Measurements from ENCODE around the gene RAB44. TPM values are rescaled to one million over a fixed set of nuclear protein-coding genes. Genes with fewer than 3 reads are reported as not detected.

Gene RAB44
- polyA plus RNA-seq, 2 of the 4 experiments (the other 2 are of a cell fraction) = 0.04 to 0.09 TPM

DNA sequence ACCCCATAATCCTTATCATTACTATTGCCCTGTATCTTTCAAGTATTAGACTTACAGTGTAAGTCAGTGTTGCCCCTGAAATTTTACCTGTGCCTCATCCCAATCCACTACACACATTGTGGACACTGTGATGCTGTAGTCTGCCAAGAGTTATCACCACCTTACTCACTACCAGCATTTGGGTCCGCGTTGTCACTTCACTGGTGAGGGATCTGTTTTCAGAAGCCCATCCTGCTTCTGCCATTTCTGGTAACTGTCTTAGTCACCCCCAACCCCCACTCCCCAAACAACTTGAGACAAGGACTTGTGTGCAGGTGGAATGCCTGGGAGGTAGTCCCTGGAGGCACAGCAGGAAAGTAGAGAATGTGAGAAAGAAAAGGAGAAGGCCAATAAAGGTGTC, 6.0 kb upstream of the RAB44 start:
- H3K4me3 ChIP-seq = no peak overlapping the region
- ATAC-seq (no peak; a peak in 1 of 6 replicates), DNase-seq (ENCODE audit: low read depth in 1 of 2, low spot score in 1 of 2) (no peak), FAIRE-seq (no peak)
- POLR2A ChIA-PET = no interaction called here
- no peak overlapping the region for H3K27ac ChIP-seq
- H3K9me3 ChIP-seq = no peaks in the 10 kb centered on the region
- TF ChIP-seq CHD2 (IDR thresholded peaks at IDR 0.05; ENCODE audit: low read length, partially characterized antibody) = no peak
- no peak for TF ChIP-seq KDM5A (IDR thresholded peaks at IDR 0.05)
- no peak for TF ChIP-seq TFCP2L1 (CRISPR knock-in tag; IDR thresholded peaks at IDR 0.05)
- TF ChIP-seq ZSCAN20 (CRISPR knock-in tag; IDR thresholded peaks at IDR 0.05) = no peak
- no peak overlapping the region for H3K4me2 ChIP-seq
- no peaks in the 10 kb centered on the region for H3K4me1 ChIP-seq
- 100% methylated on average over 2 of the region's 2 CpGs for WGBS (ENCODE audit: missing lambda C conversion rate)
- CTCF ChIA-PET = interaction anchor here (1.1 to 2.5 kb wide), 3 partner anchors 9 to 440 kb away, joined by 3 to 14 read pairs (median 4); no protein-coding TSS in a partner anchor

DNA sequence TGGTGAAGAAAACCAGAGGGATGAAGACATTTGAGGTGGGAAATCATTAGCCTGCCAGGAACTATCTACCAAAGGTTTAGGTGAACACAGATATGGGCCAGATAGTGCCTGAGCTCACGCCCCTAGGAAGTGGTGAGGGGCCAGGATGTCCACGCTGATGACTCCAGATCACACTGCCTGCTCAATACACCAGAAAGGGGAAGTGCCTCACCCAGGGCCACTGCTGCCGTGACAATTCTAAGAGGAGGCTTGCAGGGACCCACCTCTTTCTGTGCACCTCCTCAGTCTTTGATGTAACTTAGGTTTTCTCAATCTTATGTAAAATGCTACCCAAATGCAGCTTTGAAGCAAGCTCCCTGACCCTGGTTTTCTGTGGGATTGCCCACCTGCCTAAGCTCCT, 5.4 kb upstream of the RAB44 start:
- CTCF ChIA-PET = interaction anchor here (0.8 to 1.3 kb wide), 3 partner anchors 11 to 441 kb away, joined by 3 to 5 read pairs (median 3); no protein-coding TSS in a partner anchor
- Histone ChIP-seq H3K27ac (no peak overlapping the region), H3K4me1 (no peaks in the 10 kb centered on the region), H3K4me3 (no peak overlapping the region), H3K9me3 (no peaks in the 10 kb centered on the region), H3K4me2 (no peak overlapping the region)
- DNase-seq (ENCODE audit: low read depth in 1 of 2, low spot score in 1 of 2) = no peak
- no peak for FAIRE-seq
- 84% methylated on average over 3 of the region's 3 CpGs for WGBS (ENCODE audit: missing lambda C conversion rate)
- TF ChIP-seq, protein P1, sequence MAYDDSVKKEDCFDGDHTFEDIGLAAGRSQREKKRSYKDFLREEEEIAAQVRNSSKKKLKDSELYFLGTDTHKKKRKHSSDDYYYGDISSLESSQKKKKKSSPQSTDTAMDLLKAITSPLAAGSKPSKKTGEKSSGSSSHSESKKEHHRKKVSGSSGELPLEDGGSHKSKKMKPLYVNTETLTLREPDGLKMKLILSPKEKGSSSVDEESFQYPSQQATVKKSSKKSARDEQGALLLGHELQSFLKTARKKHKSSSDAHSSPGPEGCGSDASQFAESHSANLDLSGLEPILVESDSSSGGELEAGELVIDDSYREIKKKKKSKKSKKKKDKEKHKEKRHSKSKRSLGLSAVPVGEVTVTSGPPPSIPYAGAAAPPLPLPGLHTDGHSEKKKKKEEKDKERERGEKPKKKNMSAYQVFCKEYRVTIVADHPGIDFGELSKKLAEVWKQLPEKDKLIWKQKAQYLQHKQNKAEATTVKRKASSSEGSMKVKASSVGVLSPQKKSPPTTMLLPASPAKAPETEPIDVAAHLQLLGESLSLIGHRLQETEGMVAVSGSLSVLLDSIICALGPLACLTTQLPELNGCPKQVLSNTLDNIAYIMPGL (CRISPR knock-in tag; IDR thresholded peaks at IDR 0.05; ENCODE audit: borderline replicate concordance) = no peak
- no peak for TF ChIP-seq CHD4 (IDR thresholded peaks at IDR 0.05; ENCODE audit: borderline replicate concordance)
- TF ChIP-seq RAD21 (conservative IDR thresholded peaks at IDR 0.05 in 1 of 2, IDR thresholded peaks at IDR 0.05 in 1 of 2) = no peak
- TF ChIP-seq POLR2AphosphoS2 (conservative IDR thresholded peaks at IDR 0.05; ENCODE audit: low read length) = no peak
- TF ChIP-seq NR3C1 (IDR thresholded peaks at IDR 0.05) = no peak
- TF ChIP-seq RNF2 (IDR thresholded peaks at IDR 0.05; ENCODE audit: borderline replicate concordance, low read depth) = no peak
- ATAC-seq = no peak
- POLR2A ChIA-PET = no interaction called here

DNA sequence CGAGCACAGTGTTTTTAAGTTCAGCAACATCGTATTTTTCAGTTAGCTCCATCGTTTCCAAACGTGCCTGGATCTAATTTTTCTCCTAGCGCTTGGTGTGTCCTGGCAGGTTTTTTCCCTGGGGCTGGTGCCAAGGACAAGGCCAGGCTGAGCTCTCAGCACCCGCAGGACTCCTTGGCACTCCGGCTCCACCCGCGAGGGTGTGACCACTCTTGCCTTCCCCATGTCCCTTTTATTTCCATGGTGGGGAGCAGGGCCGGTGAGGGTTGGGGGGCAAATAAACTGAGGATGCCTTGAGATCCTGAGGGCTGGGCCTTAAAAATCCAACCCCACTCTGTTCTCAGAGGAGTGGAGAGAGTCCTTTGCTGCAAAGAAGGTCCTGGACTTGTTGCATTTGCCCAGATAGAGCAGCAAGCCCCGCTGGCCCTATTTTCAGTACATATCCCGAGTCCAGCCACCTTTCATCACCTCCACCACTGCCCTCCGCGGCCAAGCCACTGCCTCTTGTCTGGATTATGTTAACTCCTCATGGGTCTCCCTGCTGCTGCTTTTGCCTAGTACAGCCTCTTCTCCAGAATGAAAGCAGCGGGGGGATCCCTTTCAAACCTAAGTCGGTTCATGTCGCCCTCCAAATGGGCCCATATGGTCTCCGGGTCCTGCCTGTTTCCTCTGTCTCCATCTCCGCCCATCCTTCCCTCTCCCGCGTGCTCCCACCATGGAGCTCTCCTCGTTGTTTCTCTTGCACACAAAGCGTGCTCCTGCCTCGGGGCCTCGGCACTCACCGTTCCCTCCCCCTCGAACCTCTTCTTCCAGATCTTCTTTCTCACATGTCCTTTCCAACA, 4.5 kb upstream of the RAB44 start:
- Histone ChIP-seq H3K27ac (no peak overlapping the region), H3K4me2 (no peak overlapping the region), H3K9me3 (no peaks in the 10 kb centered on the region), H3K4me3 (no peak overlapping the region), H3K4me1 (no peaks in the 10 kb centered on the region)
- FAIRE-seq = no peak
- ATAC-seq = no peak
- no peak for TF ChIP-seq FOSB (CRISPR knock-in tag; IDR thresholded peaks at IDR 0.05)
- TF ChIP-seq, protein P2, sequence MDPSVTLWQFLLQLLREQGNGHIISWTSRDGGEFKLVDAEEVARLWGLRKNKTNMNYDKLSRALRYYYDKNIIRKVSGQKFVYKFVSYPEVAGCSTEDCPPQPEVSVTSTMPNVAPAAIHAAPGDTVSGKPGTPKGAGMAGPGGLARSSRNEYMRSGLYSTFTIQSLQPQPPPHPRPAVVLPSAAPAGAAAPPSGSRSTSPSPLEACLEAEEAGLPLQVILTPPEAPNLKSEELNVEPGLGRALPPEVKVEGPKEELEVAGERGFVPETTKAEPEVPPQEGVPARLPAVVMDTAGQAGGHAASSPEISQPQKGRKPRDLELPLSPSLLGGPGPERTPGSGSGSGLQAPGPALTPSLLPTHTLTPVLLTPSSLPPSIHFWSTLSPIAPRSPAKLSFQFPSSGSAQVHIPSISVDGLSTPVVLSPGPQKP (IDR thresholded peaks at IDR 0.05; ENCODE audit: low read depth, low read length) = no peak
- TF ChIP-seq, protein P1 (CRISPR knock-in tag; IDR thresholded peaks at IDR 0.05; ENCODE audit: borderline replicate concordance) = no peak
- TF ChIP-seq ZSCAN20 (CRISPR knock-in tag; IDR thresholded peaks at IDR 0.05) = no peak
- no peak for TF ChIP-seq KDM5A (IDR thresholded peaks at IDR 0.05)
- DNase-seq (ENCODE audit: low read depth in 1 of 2, low spot score in 1 of 2) = no peak
- ChIA-PET POLR2A (no interaction called here), CTCF (interaction anchor here (0.8 to 1.3 kb wide), 3 partner anchors 12 to 442 kb away, joined by 3 to 5 read pairs (median 3); no protein-coding TSS in a partner anchor)
- WGBS (ENCODE audit: missing lambda C conversion rate) = 80% methylated on average over 26 of the region's 27 CpGs
